ENCODE measurements around the gene IL31.
"Not testable (repeated sequence)": the region's sequence is repeated elsewhere in the genome, so short reads cannot be mapped to it uniquely, and the experiment has no call there.

The IL31 gene

GRCh38 chr12:122174155-122174845 lies at the start of gene IL31:
IL31 (minus strand) TSS chr12:122174221; CDS start chr12:122174172, 49 bp downstream.
- no peak for DNase-seq

GRCh38 chr12:122216445-122216844 lies 42.4 kb upstream of the IL31 start:
- DNase-seq: no peak

- no peak for DNase-seq
These were observed 41.8 kb upstream of the IL31 start for GRCh38 chr12:122215771-122216170.

GRCh38 chr12:122208073-122208820 lies 34.2 kb upstream of the IL31 start:
- DNase-seq: no peak

- no peak for DNase-seq
These were observed 33.4 kb upstream of the IL31 start for GRCh38 chr12:122207391-122207790.

GRCh38 chr12:122206976-122207375 lies 33.0 kb upstream of the IL31 start:
- DNase-seq: no peak

GRCh38 chr12:122206111-122206881 lies 32.3 kb upstream of the IL31 start:
- no peak for DNase-seq

GRCh38 chr12:122205053-122205925 lies 31.3 kb upstream of the IL31 start:
- no peak for DNase-seq

- no peak for DNase-seq
These were observed 30.4 kb upstream of the IL31 start for GRCh38 chr12:122204167-122205052.

GRCh38 chr12:122203301-122204166 lies 29.5 kb upstream of the IL31 start, which contains the start of gene B3GNT4:
B3GNT4 (plus strand) TSS chr12:122203709; CDS start chr12:122204619, 910 bp downstream.
- peak; percentile 58 for DNase-seq

- not testable (repeated sequence) for DNase-seq
These were observed 28.8 kb upstream of the IL31 start for GRCh38 chr12:122202811-122203210.

- DNase-seq: no peak
These were observed 28.0 kb upstream of the IL31 start for GRCh38 chr12:122202017-122202416.

- DNase-seq: no peak
These were observed 27.4 kb upstream of the IL31 start for GRCh38 chr12:122201381-122201780.

GRCh38 chr12:122200541-122201175 lies 26.6 kb upstream of the IL31 start:
- DNase-seq: no peak

GRCh38 chr12:122199484-122200355 lies 25.7 kb upstream of the IL31 start:
- no peak for DNase-seq

GRCh38 chr12:122197612-122197966 lies 23.6 kb upstream of the IL31 start:
- DNase-seq: no peak

GRCh38 chr12:122195405-122195804 lies 21.4 kb upstream of the IL31 start:
- DNase-seq: no peak

- DNase-seq: no peak
These were observed 20.8 kb upstream of the IL31 start for GRCh38 chr12:122194804-122195203.

GRCh38 chr12:122192441-122192840 lies 18.4 kb upstream of the IL31 start:
- no peak for DNase-seq
